ENCODE measurements around the gene SCLT1. TPM values are rescaled to one million over a fixed set of nuclear protein-coding genes. Genes with fewer than 3 reads are reported as not detected.

Gene SCLT1
- total RNA-seq, 1 experiment from 2014 or later = 15.2 TPM

- H3K4me3 ChIP-seq (ENCODE audit: low read length) = no peak overlapping the region
- H3F3A ChIP-seq (ENCODE audit: low read length, unreplicated experiment) = no peaks in the 10 kb centered on the region
- no peaks in the 10 kb centered on the region for H3K27me3 ChIP-seq (ENCODE audit: low read length)
- intact Hi-C loops (cut with micrococcal nuclease) = no loop called here
- no peak overlapping the region for H2AFZ ChIP-seq (ENCODE audit: low read length)
- ATAC-seq = no peak
- H4K20me1 ChIP-seq (ENCODE audit: low read length) = no peaks in the 10 kb centered on the region
- H3K4me2 ChIP-seq (ENCODE audit: low read length) = no peak overlapping the region
- H3K79me2 ChIP-seq (ENCODE audit: low read length) = no peaks in the 10 kb centered on the region
- no TSS peak for BruUV-seq (replicated peaks)
- H3K9me2 ChIP-seq (replicated peaks; ENCODE audit: low read length) = no peaks in the 10 kb centered on the region
- ChIA-PET POLR2A (ENCODE audit: unreplicated experiment) (no interaction called here), CTCF (no interaction called here)
- H3K36me3 ChIP-seq (ENCODE audit: low read depth, low read length) = no peaks in the 10 kb centered on the region
- H3K27ac ChIP-seq (ENCODE audit: low read length) = no peak overlapping the region
- TF ChIP-seq EZH2 (IDR thresholded peaks at IDR 0.05; ENCODE audit: low read length, unreplicated experiment) (no peak), EZH2phosphoT487 (IDR thresholded peaks at IDR 0.05; ENCODE audit: borderline replicate concordance, low read length) (no peak), CTCF (conservative IDR thresholded peaks at IDR 0.05; ENCODE audit: low read depth, low read length) (no peak)
- H3K4me1 ChIP-seq (ENCODE audit: insufficient read depth, low read length) = no peaks in the 10 kb centered on the region
- no peaks in the 10 kb centered on the region for H3K9me3 ChIP-seq (ENCODE audit: low read length)
- H3K9ac ChIP-seq (ENCODE audit: low read length) = no peak overlapping the region
- DNase-seq = no peak
Measured at GRCh38 chr4:129110931-129111330, 17.6 kb upstream of the SCLT1 start.

- Histone ChIP-seq H3K27me3 (ENCODE audit: low read length) (no peaks in the 10 kb centered on the region), H3F3A (ENCODE audit: low read length, unreplicated experiment) (no peaks in the 10 kb centered on the region), H3K4me1 (ENCODE audit: insufficient read depth, low read length) (no peaks in the 10 kb centered on the region), H3K36me3 (ENCODE audit: low read depth, low read length) (no peaks in the 10 kb centered on the region), H3K4me3 (ENCODE audit: low read length) (no peak overlapping the region), H3K27ac (ENCODE audit: low read length) (no peak overlapping the region), H2AFZ (ENCODE audit: low read length) (no peak overlapping the region), H3K79me2 (ENCODE audit: low read length) (no peaks in the 10 kb centered on the region), H3K9me3 (ENCODE audit: low read length) (no peaks in the 10 kb centered on the region), H3K9me2 (replicated peaks; ENCODE audit: low read length) (no peaks in the 10 kb centered on the region), H3K4me2 (ENCODE audit: low read length) (no peak overlapping the region), H3K9ac (ENCODE audit: low read length) (no peak overlapping the region), H4K20me1 (ENCODE audit: low read length) (no peaks in the 10 kb centered on the region)
- ATAC-seq (no peak), DNase-seq (no peak)
- ChIA-PET POLR2A (ENCODE audit: unreplicated experiment) (interaction anchor here (0.5 kb wide), 1 partner anchor 82 kb away, joined by 4 read pairs; no protein-coding TSS in a partner anchor), CTCF (no interaction called here)
- no TSS peak for BruUV-seq (replicated peaks)
- no peak for TF ChIP-seq CTCF (conservative IDR thresholded peaks at IDR 0.05; ENCODE audit: low read depth, low read length)
- TF ChIP-seq EZH2 (IDR thresholded peaks at IDR 0.05; ENCODE audit: low read length, unreplicated experiment) = no peak
- TF ChIP-seq EZH2phosphoT487 (IDR thresholded peaks at IDR 0.05; ENCODE audit: borderline replicate concordance, low read length) = no peak
- intact Hi-C loops (cut with micrococcal nuclease) = no loop called here
Measured at GRCh38 chr4:129109965-129110824, 16.9 kb upstream of the SCLT1 start.

GRCh38 chr4:129098531-129099001 lies 5.2 kb upstream of the SCLT1 start:
- H3K36me3 ChIP-seq (ENCODE audit: low read depth, low read length) = no peaks in the 10 kb centered on the region
- H3K9me3 ChIP-seq (ENCODE audit: low read length) = no peaks in the 10 kb centered on the region
- ATAC-seq (no peak), DNase-seq (no peak)
- H3K9me2 ChIP-seq (replicated peaks; ENCODE audit: low read length) = no peaks in the 10 kb centered on the region
- peaks cover 8% of the 10 kb centered on the region; the same call in 1 of the 2 replicates for H3K79me2 ChIP-seq (ENCODE audit: low read length)
- no peak overlapping the region for H3K4me2 ChIP-seq (ENCODE audit: low read length)
- H3K27ac ChIP-seq (ENCODE audit: low read length) = no peak overlapping the region
- H3K27me3 ChIP-seq (ENCODE audit: low read length) = no peaks in the 10 kb centered on the region
- no TSS peak for BruUV-seq (replicated peaks)
- no peak overlapping the region for H2AFZ ChIP-seq (ENCODE audit: low read length)
- CTCF ChIA-PET = no interaction called here
- intact Hi-C loops (cut with micrococcal nuclease) = no loop called here
- H3K4me1 ChIP-seq (ENCODE audit: insufficient read depth, low read length) = peaks cover 10% of the 10 kb centered on the region; the same call in 1 of the 2 replicates
- H3K9ac ChIP-seq (ENCODE audit: low read length) = no peak overlapping the region
- no peak overlapping the region for H3K4me3 ChIP-seq (ENCODE audit: low read length)
- no peaks in the 10 kb centered on the region for H4K20me1 ChIP-seq (ENCODE audit: low read length)
- TF ChIP-seq EZH2phosphoT487 (IDR thresholded peaks at IDR 0.05; ENCODE audit: borderline replicate concordance, low read length) (no peak), EZH2 (IDR thresholded peaks at IDR 0.05; ENCODE audit: low read length, unreplicated experiment) (no peak), CTCF (conservative IDR thresholded peaks at IDR 0.05; ENCODE audit: low read depth, low read length) (no peak)
- POLR2A ChIA-PET (ENCODE audit: unreplicated experiment) = no interaction called here
- H3F3A ChIP-seq (ENCODE audit: low read length, unreplicated experiment) = no peaks in the 10 kb centered on the region

All from PC-3 (cell line).